K562 (cell line): ENCODE measurements around the gene HMGB2. TPM values are rescaled to one million over a fixed set of nuclear protein-coding genes. Genes with fewer than 3 reads are reported as not detected.

ENCODE experiments used
- CBX1 ChIP-seq: sonication (generic); IDR thresholded peaks from 2 replicates; pipeline ENCODE4 v1.6.1; 2016; ENCODE audit warnings: antibody characterized with exemption, low read depth, mild to moderate bottlenecking
- CBX2 ChIP-seq: fragments of 200-600 bp; sonication (generic); IDR thresholded peaks from one replicate; pipeline ENCODE4 v1.6.1; 2012; ENCODE audit warnings: mild to moderate bottlenecking, low read length, inconsistent platforms; ENCODE audit not compliant: insufficient read depth, poor library complexity, severe bottlenecking
- CC2D1A ChIP-seq: fragments of 450-650 bp; IDR thresholded peaks from 2 replicates; pipeline ENCODE4 v1.6.1; 2017; ENCODE audit warnings: mild to moderate bottlenecking
- CEBPB ChIP-seq: fragments of 450-650 bp; IDR thresholded peaks from 2 replicates; pipeline ENCODE4 v1.6.1; 2016; ENCODE audit warnings: missing genetic modification characterization, missing compliant biosample characterization
- CREB5 ChIP-seq: fragments of 250-450 bp; sonication (Bioruptor Pico); IDR thresholded peaks from 2 replicates; pipeline ENCODE4 v1.5.0; 2020; ENCODE audit warnings: mild to moderate bottlenecking
- DPF2 ChIP-seq: fragments of 450-650 bp; IDR thresholded peaks from 2 replicates; pipeline ENCODE4 v1.6.1; 2016
- EHMT2 ChIP-seq: fragments of 450-650 bp; IDR thresholded peaks from 2 replicates; pipeline ENCODE4 v1.6.1; 2018; ENCODE audit warnings: antibody characterized with exemption
- ESRRA ChIP-seq: fragments of 450-650 bp; IDR thresholded peaks from 2 replicates; pipeline ENCODE4 v1.6.1; 2014; ENCODE audit warnings: low read depth, mild to moderate bottlenecking, moderate library complexity, borderline replicate concordance
- HDAC2 ChIP-seq: fragments of 450-650 bp; IDR thresholded peaks from 2 replicates; pipeline ENCODE4 v1.6.1; 2016; ENCODE audit warnings: mild to moderate bottlenecking
- HNRNPH1 ChIP-seq: fragments of 200-400 bp; formaldehyde crosslinking; optimal IDR thresholded peaks from 2 replicates; pipeline ENCODE3; 2017; ENCODE audit warnings: low read depth, mild to moderate bottlenecking, low read length, moderate library complexity
- HSF4 ChIP-seq: fragments of 250-450 bp; sonication (Bioruptor Pico); IDR thresholded peaks from 2 replicates; pipeline ENCODE4 v2.1.2; 2022; ENCODE audit warnings: mild to moderate bottlenecking, moderate library complexity, borderline replicate concordance
- KLF16 ChIP-seq: IDR thresholded peaks from 2 replicates; pipeline ENCODE4 v1.6.1; 2016; ENCODE audit warnings: antibody characterized with exemption
- MBD2 ChIP-seq: sonication (generic); IDR thresholded peaks from 2 replicates; pipeline ENCODE4 v1.6.1; 2016; ENCODE audit warnings: low read depth, borderline replicate concordance
- MECOM ChIP-seq: fragments of 250-450 bp; sonication (Bioruptor Pico); IDR thresholded peaks from 2 replicates; pipeline ENCODE4 v1.8.0; 2022; ENCODE audit warnings: inconsistent platforms
- PHB ChIP-seq: fragments of 250-450 bp; sonication (Bioruptor Pico); IDR thresholded peaks from 2 replicates; pipeline ENCODE4 v1.5.0; 2021
- PYGO2 ChIP-seq: fragments of 450-650 bp; IDR thresholded peaks from 2 replicates; pipeline ENCODE4 v1.6.1; 2016; ENCODE audit warnings: mild to moderate bottlenecking, missing genetic modification characterization, moderate library complexity, missing compliant biosample characterization
- SETDB1 ChIP-seq: IDR thresholded peaks from one replicate; pipeline ENCODE4 v1.6.1; 2012; ENCODE audit warnings: low read length, control low read depth, inconsistent platforms
- SREBF2 ChIP-seq: sonication (generic); formaldehyde crosslinking; IDR thresholded peaks from 2 replicates; pipeline ENCODE4 v1.4.0; 2020; ENCODE audit warnings: mild to moderate bottlenecking, missing genetic modification reagents
- TAF7 ChIP-seq: fragments of 450-650 bp; IDR thresholded peaks from 2 replicates; pipeline ENCODE4 v1.6.1; 2016; ENCODE audit warnings: missing genetic modification characterization, missing compliant biosample characterization
- ZBTB7A ChIP-seq: IDR thresholded peaks from 2 replicates; pipeline ENCODE4 v1.6.1; 2011; ENCODE audit warnings: low read depth, mild to moderate bottlenecking, low read length, moderate library complexity, borderline replicate concordance; ENCODE audit not compliant: control insufficient read depth
- ZNF41 ChIP-seq: fragments of 250-450 bp; sonication (Bioruptor Pico); conservative IDR thresholded peaks from 2 replicates; pipeline ENCODE4 v1.4.0; 2020; ENCODE audit warnings: mild to moderate bottlenecking
- ZNF57 ChIP-seq: fragments of 450-650 bp; formaldehyde crosslinking; IDR thresholded peaks from 2 replicates; pipeline ENCODE4 v1.4.0; 2020; ENCODE audit warnings: mild to moderate bottlenecking, moderate library complexity
- ZNF584 ChIP-seq: fragments of 200-800 bp; sonication (Bioruptor generic); IDR thresholded peaks from 2 replicates; pipeline ENCODE4 v1.6.1; 2016; ENCODE audit warnings: low read depth, mild to moderate bottlenecking, missing genetic modification characterization, missing compliant biosample characterization
- ZNF707 ChIP-seq: fragments of 250-450 bp; sonication (Bioruptor Pico); conservative IDR thresholded peaks from 2 replicates; pipeline ENCODE4 v1.8.0; 2022; ENCODE audit warnings: inconsistent platforms, mild to moderate bottlenecking, moderate library complexity
- polyA plus RNA-seq, 8 experiments: library from polyadenylated mRNA; depleted of rRNA in 4 of 8; stranded (reverse) in 5 of 8; unstranded in 3 of 8; fragments of >200 nt; fragmentation: Nextera tagmentation in 2 of 8; fragmentation: Illumina TruSeq in 1 of 8; extraction: Ambion mirVana in 2 of 8; extraction: Trizol in 1 of 8; gene quantifications; 2 replicates each; pipeline versions ENCODE4 v1.2.1 to v1.2.3, GENCODE V29; 2011 to 2014; ENCODE audit warnings: inconsistent platforms in 1 of 8, missing spikeins in 1 of 8
- total RNA-seq, 7 experiments: library from RNA; depleted of rRNA in 6 of 7; stranded (reverse); fragments of >200 nt in 6 of 7; fragmentation: Illumina TruSeq in 2 of 7; extraction: Trizol in 2 of 7; gene quantifications; 2 replicates each; pipeline versions ENCODE4 v1.2.1 to v1.2.3, GENCODE V29; 2011 to 2021; ENCODE audit warnings: low replicate concordance in 1 of 7
- TF ChIP-seq, protein P1 (sequence below): sonication (generic); formaldehyde crosslinking; IDR thresholded peaks from 2 replicates; pipeline ENCODE4 v1.8.1; 2023; ENCODE audit warnings: mild to moderate bottlenecking, missing genetic modification reagents

The HMGB2 gene
- total and polyA plus RNA-seq, 9 of the 15 experiments (the other 6 are each of a cell fraction or from before 2014, with no cell fraction given), result 309 to 822 (median 626) TPM

GRCh38 chr4:173334085-173334890, at the start of gene HMGB2 (continued):
- TF ChIP-seq CBX1, result peak; percentile 82
- peak; percentile 95 for TF ChIP-seq MBD2
- peak; percentile 95 for TF ChIP-seq KLF16
- TF ChIP-seq ESRRA, result no peak; the same call in 1 of the 2 replicates
- no peak for TF ChIP-seq ZNF707 (CRISPR knock-in tag)
- TF ChIP-seq ZNF41 (CRISPR knock-in tag), result no peak
- TF ChIP-seq SREBF2, result no peak
- no peak for TF ChIP-seq MECOM (CRISPR knock-in tag)
- no peak for TF ChIP-seq DPF2
- no peak for TF ChIP-seq ZNF57
- TF ChIP-seq HNRNPH1, result no peak
- peak; percentile 91 for TF ChIP-seq CEBPB (tag)
- TF ChIP-seq HSF4 (CRISPR knock-in tag), result no peak
- TF ChIP-seq HDAC2, result 0 out of 2 replicates have a peak, but pooled peaks have one; percentile 56
- no peak for TF ChIP-seq CBX2
- peak; percentile 6; the same call in 1 of the 2 replicates for TF ChIP-seq ZBTB7A
- no peak for TF ChIP-seq CREB5 (CRISPR knock-in tag)
- TF ChIP-seq PHB (CRISPR knock-in tag), result 0 out of 2 replicates have a peak, but pooled peaks have one; percentile 21
- peak; percentile 100 for TF ChIP-seq CC2D1A
- TF ChIP-seq EHMT2, result no peak
- TF ChIP-seq, protein P1, sequence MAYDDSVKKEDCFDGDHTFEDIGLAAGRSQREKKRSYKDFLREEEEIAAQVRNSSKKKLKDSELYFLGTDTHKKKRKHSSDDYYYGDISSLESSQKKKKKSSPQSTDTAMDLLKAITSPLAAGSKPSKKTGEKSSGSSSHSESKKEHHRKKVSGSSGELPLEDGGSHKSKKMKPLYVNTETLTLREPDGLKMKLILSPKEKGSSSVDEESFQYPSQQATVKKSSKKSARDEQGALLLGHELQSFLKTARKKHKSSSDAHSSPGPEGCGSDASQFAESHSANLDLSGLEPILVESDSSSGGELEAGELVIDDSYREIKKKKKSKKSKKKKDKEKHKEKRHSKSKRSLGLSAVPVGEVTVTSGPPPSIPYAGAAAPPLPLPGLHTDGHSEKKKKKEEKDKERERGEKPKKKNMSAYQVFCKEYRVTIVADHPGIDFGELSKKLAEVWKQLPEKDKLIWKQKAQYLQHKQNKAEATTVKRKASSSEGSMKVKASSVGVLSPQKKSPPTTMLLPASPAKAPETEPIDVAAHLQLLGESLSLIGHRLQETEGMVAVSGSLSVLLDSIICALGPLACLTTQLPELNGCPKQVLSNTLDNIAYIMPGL (CRISPR knock-in tag), result 0 out of 2 replicates have a peak, but pooled peaks have one; percentile 31
- TF ChIP-seq ZNF584 (CRISPR knock-in tag), result no peak
- TF ChIP-seq PYGO2 (tag), result no peak
- TF ChIP-seq SETDB1, result no peak
- peak; percentile 97 for TF ChIP-seq TAF7 (tag)
